Hypothalamus (tissue), 51 donors: Measurements from ENCODE around the gene CRIM1.
A peak's percentile ranks its signal among the peaks of the same experiment; 100 is the strongest.

Source experiments
- DNase-seq, 51 donors: peaks; one replicate each; lab custom pipeline; 2025; lab: John Stamatoyannopoulos, UW

The CRIM1 gene

DNA sequence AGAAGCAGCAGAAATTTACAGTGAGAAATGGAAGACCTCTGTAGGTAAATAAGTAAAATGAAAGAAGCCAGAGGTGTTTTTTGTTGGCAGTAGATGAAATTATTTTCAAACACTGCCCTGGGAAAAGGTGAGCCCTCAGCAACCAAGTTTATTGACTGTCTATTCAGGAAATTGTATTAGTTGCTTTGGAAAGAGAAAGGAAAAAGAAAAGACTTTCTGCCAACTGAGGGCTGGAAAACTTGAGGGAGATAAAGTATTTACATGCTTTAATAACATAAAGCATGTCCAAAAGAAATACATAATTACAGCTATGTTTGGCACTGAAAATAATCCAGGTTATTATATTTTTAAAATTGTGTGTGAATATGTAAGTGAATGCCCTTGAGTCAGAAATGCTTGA lies 14.7 kb downstream of the CRIM1 start:
- no peak for DNase-seq

DNA sequence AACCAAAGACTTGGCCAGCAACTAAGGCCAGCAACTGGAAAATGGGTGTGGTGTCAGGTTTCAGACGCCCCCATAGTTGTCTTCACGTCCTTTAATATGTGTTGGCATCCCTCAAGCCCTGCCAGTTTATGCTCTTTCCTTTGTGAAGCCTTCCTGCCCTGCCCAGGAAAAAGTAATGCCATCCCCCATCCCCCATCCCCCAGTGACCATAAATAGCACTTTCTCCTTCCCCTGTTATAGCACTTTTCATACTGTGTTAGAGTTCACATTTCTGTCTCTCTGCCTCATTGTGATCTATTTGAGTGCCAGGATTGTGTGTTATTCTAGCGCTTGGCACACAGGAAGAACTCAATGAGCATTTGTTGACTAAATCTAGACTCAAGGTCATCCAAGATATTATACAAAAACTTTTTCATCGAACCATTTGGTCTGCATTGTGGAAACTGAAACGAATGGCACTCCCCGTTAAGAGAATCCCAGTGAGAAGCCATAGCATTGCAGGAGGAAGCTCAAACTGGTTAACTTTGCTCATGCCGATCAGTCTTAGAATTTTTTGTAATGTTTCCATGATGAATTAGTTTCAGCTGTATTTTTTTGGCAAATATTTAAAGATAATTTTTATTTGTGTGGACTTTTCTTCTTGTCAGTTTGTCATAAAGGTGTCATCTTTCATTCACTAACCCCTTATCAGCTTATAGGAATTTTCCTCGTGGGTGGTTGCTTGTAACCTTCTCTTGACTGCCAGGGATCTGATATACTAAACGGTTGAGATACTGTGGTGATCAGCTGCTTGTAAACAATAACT lies 15.7 kb downstream of the CRIM1 start:
- DNase-seq: no peak

DNA sequence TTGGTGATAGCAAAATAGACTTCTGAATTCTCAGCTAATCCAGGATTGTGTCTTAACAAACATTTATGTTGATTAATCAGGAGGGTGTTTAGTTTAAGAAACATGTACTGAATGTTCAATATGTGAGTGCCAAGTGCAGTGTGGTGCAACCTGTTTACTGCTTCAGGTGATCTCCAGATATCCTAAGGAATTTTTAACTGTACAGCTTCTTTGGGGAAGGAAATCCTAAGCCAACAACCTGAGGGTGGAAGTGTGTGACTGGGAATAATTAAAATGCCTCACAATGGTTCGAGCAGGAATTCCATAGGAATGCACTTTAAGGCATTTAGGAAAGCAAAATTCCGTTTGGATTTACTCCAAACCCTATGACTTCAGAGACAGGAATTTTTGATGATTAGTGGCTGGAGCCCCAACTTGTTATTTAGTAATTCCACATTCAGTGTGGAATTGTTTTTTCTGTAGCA lies 16.4 kb downstream of the CRIM1 start:
- DNase-seq: no peak

DNA sequence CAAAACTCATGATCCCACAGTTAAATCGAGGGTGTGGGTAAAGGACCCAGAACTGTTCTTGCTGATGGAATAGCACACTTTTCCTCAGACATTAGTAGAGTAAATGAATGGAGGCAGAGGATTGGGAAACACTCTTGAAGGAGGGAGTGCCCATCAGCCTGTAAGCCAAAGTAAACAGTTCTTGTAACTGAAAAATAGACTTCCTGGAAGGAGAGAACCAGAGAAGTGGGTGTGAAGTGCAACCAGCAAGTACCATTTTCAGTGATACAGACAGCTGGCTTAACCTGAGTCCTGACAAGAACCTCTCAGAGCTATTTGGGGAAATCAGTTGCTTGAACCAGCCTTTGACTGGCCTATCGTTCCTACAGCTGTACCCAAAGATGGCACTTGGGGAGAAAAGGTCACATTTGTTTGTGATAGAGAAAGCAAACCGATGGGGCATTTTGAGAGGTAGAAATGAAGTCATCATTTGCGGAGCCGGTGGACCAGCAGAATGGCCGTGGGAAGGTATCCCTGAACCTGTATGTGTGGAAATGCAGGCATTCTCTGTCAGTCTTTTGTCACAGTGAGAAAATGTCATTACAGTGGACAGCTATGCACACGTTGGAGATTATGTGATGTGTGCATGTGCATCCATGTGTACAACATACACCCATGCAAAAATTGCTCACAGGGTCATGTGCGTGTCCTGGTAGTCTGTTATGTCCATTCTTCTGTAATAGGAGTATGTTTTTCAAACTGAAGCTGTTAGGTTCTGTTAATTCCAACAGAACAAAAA lies 17.8 kb downstream of the CRIM1 start:
- no peak for DNase-seq

DNA sequence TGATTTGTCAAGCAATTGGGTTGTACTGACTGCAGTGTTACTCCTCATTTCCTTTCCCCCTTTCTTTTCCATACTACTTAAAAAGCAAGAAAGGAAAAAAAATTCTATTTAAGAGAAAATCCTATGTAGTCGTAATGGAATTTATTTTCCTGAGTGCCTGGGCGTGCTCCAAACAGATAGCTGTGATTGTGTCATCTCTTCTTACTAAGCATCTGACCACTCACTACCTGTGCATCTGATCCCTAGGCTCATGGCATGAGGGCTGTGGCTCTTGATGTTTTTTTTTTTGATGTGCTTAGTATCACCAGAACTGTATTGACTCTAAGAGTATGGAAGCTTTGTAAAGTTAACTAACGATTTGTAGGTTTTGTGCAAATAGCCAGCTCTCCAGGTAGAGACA lies 19.0 kb downstream of the CRIM1 start:
- no peak for DNase-seq

DNA sequence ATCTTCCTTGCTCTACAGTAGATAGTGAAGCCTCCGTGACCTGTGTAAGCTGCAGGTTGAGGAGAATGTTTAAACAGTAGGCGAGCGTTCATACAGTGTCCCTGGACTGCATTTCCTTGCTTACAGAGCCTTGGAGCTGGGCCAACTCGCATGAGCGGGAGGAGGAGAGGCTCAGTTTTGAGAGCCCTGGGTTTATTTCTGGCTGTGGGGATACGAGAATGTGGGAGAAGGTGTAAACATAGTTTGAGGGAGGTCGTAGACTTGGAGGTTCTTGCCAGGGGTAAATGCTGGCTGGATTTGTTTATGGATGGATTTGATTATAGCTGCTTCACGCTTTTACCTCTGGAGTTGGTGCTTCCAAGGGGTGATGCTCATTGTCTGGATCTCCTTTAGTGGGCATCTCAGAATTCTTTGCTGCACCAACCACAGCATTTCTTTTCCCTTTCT lies 20.8 kb downstream of the CRIM1 start:
- DNase-seq: peak in 18 of 51 donors; percentile 4 to 44 (median 25)

DNA sequence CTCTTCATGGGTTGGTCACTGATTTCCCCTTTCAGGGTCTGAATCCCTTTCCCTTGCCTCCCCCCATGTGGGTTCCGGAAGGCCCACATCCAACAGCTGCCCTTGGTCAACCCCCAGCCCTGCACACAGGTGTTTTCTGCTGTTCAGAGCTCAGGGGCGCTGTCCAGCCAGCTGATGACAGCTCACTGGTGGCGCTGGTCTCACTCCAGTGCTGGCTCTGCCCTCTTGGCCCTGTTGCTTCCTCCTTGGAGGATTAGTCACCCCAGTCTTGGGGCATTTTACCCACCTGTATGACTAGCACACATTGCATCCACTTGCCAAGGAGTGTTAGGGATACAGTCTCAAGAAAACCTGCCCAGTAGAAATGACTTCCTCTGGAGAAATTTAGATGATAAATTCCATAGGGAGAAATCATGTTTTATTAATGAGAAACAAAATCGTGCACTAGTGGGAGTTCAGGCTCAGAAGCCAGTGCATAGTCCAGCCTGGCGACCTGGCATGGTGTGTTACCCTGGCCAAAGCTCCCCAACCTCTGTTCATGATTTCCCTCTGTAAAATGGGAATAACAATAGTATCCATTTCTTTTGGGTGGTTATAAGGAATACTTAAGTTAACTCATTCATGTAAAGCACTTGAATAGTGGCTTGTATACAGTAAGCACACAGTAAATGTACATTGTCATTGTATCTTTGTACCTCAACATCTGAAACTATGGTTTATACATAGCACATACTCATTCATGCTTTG lies 21.6 kb downstream of the CRIM1 start:
- DNase-seq: no peak

DNA sequence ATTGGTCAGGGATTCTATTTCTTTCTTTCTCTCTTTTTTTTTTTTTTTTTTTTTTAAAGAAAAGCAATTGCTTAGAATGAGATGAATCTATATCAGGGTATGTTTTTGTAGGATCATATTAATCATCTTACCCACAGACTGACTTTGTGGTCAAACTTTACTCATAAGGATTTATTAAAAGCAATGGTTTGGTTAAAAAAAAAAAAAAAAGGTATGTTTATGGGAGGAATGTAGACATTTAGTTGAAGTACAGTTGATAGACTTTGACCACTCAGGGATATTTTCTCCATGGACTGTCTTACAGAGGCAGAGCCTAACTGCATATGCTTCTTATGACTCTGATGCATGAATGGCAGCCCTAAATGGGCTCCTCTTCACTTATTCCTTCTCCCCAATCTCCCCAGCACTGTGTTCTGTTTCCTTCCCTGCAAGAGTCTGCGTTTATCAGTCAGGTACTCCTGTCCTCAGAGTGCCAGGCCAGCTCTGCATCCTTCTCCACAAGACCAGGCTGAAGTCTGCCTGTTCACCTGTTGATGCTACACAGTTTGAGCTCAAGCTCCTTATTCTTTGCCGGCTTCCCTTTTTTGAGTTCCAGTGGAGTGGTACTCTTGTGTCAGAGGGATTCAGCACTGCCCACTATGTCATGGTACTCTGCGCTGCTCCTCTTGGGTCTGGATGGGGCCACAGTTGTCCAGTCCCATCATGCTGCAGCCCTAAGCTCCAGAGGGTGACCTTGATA lies 24.3 kb downstream of the CRIM1 start:
- DNase-seq: no peak

DNA sequence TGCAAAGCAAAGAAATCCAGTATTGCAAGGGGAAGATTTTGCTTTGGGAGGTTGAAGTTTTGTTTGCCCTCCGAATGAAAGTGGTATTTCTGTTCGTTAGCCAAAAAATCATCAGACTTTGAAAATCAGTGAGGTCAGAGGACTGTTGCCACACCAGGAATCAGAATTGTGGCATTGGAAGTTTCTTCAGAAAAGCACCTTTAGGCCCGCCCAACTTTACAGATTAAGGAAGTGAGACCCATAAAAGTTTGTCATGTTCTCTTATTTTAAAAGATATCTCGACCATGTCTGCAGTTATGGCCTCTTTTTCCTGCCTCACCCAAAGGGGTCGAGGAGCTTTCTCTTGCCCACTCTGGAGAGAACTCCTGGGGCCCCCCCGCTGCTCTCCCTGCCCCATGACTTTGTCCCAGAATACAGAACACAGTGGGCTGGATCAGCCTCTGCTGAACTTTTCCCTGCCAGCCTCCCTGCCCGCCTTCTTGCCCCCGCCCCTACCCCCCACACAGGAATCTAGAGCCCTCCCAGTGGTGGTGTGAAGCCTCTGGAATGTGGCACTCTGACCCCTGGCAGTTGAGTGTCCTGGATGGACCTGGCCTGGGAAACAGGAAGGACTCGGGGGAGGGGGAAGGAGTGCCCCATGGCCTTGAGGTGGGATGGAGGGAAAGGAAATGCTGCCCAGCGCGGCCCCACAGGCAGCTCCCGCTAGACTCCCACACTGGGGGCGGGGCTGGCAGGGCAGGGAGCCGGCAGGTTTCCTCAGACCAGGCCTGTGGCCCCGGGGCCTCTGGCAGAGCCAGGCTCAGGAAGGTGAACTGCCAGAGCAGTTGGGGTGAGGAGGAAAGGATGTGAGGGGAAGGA lies 25.3 kb downstream of the CRIM1 start:
- no peak for DNase-seq

DNA sequence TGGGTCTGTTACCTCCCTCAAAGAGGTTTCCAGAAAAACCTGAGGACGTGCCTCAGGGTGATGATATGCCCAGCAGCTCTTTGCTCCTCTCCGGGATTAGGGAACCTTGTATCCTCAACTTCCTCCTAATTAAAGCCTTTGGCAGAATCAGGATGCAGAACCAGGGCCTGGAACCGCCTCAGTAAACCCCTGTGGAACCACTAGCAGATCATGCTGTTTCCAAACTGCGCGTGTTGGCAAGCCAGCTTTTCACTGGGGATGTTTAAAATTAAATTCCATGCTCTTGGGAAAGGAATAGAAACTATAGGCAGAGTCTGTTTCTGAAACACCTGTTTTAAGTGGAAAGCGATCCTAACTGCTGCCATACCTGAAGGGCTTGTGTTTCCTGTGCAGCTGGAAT lies 26.4 kb downstream of the CRIM1 start:
- DNase-seq: no peak

DNA sequence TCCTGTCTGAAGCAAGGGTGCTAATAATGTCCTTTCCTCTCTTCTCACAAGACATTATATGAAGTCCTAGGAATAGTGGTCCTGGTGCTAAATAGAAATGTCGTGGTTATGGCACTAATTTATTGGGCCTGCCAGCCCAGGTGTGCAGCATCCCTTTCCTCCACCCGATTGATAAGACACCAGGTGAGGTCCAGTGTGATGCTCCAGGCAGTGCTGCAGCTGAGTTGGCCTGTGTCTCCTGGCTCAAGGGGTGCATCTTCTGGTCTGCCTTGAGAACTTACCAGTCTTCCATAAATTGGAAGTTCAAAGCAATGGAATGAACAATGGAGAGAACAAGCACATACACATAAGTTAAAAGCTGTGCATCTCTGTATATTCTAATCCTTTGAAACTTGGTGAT lies 26.9 kb downstream of the CRIM1 start:
- DNase-seq: no peak

DNA sequence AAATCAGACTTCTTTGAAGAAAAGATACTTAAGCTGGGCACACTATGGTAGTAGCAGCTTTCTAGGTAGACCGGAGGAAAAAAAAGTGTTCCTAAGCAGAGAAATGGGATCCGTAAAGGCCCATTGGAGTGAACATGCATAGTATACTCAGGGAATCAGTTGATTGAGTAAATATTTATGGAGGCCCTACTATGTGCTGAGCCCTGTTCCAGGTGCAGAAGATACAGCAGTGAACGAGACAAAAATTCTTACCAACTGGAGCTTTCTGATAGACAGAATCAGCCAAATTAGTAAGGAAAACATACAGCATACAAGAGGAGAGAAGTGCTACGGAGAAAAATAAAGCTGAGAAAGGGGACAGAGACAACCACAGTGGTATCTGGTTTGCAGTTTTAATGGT lies 28.1 kb downstream of the CRIM1 start:
- no peak for DNase-seq

DNA sequence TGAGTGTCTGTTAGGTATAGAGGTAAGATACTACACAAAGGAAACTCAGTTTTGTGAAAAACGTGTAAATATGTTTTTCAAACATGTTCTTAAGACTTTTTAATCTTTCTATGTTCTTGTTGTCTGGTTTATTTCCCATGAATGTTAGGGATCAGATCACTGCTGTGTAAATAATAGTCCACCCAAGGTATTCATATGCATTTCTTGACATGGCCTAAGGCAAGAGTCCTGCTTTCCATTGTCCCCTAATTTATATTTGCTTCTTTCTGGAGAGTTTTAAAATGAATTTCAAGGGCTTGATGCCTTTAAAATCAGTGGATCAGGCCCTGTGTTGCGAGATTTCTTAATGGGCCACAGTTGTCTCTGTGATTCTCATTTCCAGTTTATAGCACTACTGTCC lies 28.9 kb downstream of the CRIM1 start:
- DNase-seq: no peak

DNA sequence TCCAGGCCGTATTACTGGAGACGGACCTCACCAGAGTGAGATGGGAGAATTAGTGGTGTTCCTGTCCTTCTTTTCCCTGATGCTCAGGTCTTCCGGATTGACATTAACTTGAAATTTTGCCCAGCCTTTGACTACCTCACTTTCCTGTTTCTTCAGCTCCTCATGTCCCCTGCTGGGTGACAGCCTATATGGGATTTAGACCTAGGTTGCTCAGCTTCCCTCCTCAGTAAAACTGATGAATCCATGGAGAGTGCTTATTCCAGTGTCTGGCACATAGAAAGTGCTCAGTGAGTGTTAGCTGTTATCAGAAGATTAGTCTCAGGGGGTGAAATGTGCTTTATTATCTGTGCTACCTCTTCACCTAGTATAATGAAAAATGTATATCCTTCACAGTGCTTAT lies 30.0 kb downstream of the CRIM1 start:
- DNase-seq: no peak

DNA sequence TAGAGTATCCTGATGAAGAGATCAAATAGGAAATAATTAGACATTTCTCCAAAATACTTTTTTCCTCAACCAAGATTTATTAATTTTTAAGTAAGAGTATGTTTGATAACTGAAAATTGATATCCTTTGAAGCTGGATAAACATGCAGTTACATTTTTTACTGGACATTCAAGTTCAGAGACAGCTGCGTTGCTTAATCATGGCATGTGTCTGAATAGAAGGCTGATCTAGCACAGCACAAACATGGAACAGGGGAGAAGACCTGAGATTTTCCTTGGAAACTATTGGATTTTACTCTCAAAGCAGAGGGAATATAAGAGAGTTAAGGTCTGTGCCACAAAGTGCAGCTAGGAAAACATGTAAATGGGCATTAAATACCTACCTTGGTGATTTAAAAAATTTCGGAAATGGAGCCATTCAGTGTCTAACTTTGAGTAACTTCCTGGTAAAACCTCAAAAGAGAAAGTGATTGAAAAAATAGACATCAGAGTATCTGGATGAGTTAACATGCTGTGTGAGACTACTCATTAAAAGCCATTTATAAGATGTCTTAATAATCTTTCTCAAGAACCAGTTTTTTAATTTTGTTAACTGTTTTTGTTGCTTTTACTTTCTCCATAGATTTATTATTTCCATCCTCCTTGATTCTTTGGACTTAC lies 31.8 kb downstream of the CRIM1 start:
- DNase-seq: no peak

DNA sequence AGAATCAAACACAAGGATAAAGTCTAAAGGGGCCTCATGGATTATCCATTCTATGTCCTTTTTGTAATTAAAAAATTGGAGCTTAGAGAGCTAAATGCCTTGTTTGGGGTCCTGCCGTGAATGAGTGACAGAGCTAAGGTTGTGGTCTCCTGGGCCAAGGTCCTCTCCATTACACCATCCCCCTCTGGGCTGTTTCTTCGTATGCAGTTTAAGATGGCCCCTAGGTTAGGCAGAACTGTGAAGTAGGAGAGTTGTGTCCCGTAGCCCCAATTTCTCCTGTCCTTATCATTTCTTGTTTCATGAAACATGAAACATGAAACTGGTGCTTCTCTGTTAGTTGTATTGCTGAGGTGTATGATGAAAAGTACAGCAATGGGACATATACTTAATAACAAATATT lies 32.9 kb downstream of the CRIM1 start:
- DNase-seq: no peak

DNA sequence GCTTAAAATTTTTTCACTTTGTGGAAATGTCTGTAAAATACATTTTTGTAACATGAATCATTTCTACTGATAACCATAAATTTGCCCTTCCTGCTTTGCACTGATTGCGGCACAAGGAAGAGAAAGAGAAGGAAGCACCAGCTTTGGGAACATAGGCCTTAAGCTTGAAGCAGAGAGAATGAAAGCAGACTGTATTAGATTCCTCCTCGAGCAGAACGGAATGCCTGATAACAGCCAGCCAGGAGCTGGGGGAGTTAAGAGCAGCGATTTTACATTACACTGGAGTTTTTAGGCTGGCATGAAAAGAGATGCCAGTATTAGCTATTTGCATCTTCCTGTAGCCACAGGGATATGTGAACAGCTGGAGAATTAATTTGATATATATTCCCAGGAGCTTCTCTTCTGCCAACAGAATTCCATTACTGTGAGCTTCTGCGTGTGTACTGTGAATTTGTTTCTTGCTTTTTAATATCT lies 33.5 kb downstream of the CRIM1 start:
- no peak for DNase-seq

DNA sequence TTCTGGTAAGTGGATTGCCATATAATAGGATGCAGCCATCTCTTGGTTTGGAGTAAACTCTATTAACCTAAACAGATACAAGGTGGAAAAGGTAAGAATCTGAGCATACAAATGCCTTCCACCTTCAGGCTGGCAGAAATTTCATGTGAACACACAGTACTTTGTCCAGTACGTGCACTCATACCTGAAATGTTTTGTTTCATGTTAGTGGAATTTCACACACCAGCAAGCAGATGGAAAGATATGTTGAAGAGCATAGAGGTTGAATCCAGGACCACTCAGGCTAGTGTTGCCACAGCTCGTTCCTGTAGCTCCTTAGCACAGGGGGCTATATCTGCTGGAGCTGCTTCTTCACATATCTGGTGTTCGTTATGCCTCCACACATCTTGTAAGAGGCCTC lies 34.0 kb downstream of the CRIM1 start:
- no peak for DNase-seq
